Endodermal cell (in vitro differentiated cells): ENCODE data around the gene NAP1L1. TPM values are rescaled to one million over a fixed set of nuclear protein-coding genes. Genes with fewer than 3 reads are reported as not detected.

Experiments
- DNase-seq: peaks from one replicate; pipeline ENCODE4 v3.0.0-alpha.2; 2017
- H3K27ac ChIP-seq: 2 replicates; pipeline ENCODE4 v1.5.1; 2013; ENCODE audit warnings: mild to moderate bottlenecking, low read depth, low read length, moderate library complexity
- H3K27me3 ChIP-seq: 2 replicates; pipeline ENCODE4 v1.6.1; 2013; ENCODE audit warnings: mild to moderate bottlenecking, low read length, moderate library complexity; ENCODE audit not compliant: insufficient read depth, control insufficient read depth, poor library complexity, severe bottlenecking
- H3K36me3 ChIP-seq: 2 replicates; pipeline ENCODE4 v1.7.0; 2013; ENCODE audit warnings: mild to moderate bottlenecking, low read length, moderate library complexity; ENCODE audit not compliant: control insufficient read depth, insufficient read depth
- H3K4me1 ChIP-seq: one replicate; pipeline ENCODE4 v1.7.0; 2013; ENCODE audit warnings: low read length; ENCODE audit not compliant: control insufficient read depth, insufficient read depth
- H3K4me3 ChIP-seq: 2 replicates; pipeline ENCODE4 v1.5.1; 2013; ENCODE audit warnings: mild to moderate bottlenecking, low read length, moderate library complexity
- H3K9ac ChIP-seq: 2 replicates; pipeline ENCODE4 v1.6.1; 2013; ENCODE audit warnings: mild to moderate bottlenecking, low read length, moderate library complexity; ENCODE audit not compliant: poor library complexity, severe bottlenecking; ENCODE audit errors: extremely low read depth
- H3K9me3 ChIP-seq: 2 replicates; pipeline ENCODE4 v1.6.1; 2013; ENCODE audit warnings: mild to moderate bottlenecking, low read length, moderate library complexity; ENCODE audit not compliant: control insufficient read depth
- H3K27ac Mint-ChIP-seq: 2 replicates; pipeline ENCODE4 v1.8.0; 2020; ENCODE audit warnings: mixed read lengths
- H3K27me3 Mint-ChIP-seq: 2 replicates; pipeline ENCODE4 v1.8.0; 2021; ENCODE audit warnings: mild to moderate bottlenecking, mixed read lengths; ENCODE audit not compliant: insufficient read depth
- H3K36me3 Mint-ChIP-seq: 2 replicates; pipeline ENCODE4 v1.8.0; 2020; ENCODE audit warnings: low read depth, mixed read lengths
- H3K4me1 Mint-ChIP-seq: 2 replicates; pipeline ENCODE4 v1.8.0; 2020; ENCODE audit warnings: mixed read lengths
- H3K4me3 Mint-ChIP-seq: 2 replicates; pipeline ENCODE4 v1.8.0; 2020; ENCODE audit warnings: mild to moderate bottlenecking, moderate library complexity, mixed read lengths
- H3K9me3 Mint-ChIP-seq: 2 replicates; pipeline ENCODE4 v1.8.0; 2020; ENCODE audit warnings: mild to moderate bottlenecking, mixed read lengths
- CTCF ChIP-seq: fragments of 200-600 bp; sonication (generic); conservative IDR thresholded peaks from 2 replicates; pipeline ENCODE4 v1.5.0; 2021; ENCODE audit warnings: antibody characterized with exemption, mild to moderate bottlenecking
- WGBS, 2 experiments: methylation state at CpG; one replicate each; pipeline versions ENCODE4 v1.1.5 to v1.1.7; 2013; ENCODE audit warnings: missing lambda C conversion rate in 2 of 2, mixed read lengths in 1 of 2; ENCODE audit not compliant: insufficient coverage in 1 of 2, insufficient read length in 1 of 2; 5-methylcytosine and 5-hydroxymethylcytosine counted together
- total RNA-seq, 2 donors: library from RNA; stranded (reverse); fragmentation: NEBNext Ultra II Directional in 1 of 2; extraction: Animal tissue kit (Norgen Biotek cat#: 25700) in 1 of 2; gene quantifications; 2 replicates in 1 of 2; 3 replicates in 1 of 2; pipeline ENCODE4 v1.2.1, GENCODE V29; 2021

The NAP1L1 gene
- total RNA-seq, 2 donors from 2014 or later, result 711 to 829 TPM

- Histone ChIP-seq H3K4me3 (no peak overlapping the region), H3K4me1 (peaks cover 3% of the 10 kb centered on the region), H3K9ac (no peak overlapping the region), H3K9me3 (no peaks in the 10 kb centered on the region), H3K27me3 (no peaks in the 10 kb centered on the region), H3K27ac (no peak overlapping the region), H3K36me3 (peaks cover 75% of the 10 kb centered on the region)
- TF ChIP-seq CTCF, result no peak
- Mint-ChIP-seq H3K4me3 (no peak overlapping the region), H3K4me1 (peaks cover 37% of the 10 kb centered on the region), H3K36me3 (peaks cover 35% of the 10 kb centered on the region), H3K9me3 (no peaks in the 10 kb centered on the region), H3K27ac (no peak overlapping the region), H3K27me3 (no peaks in the 10 kb centered on the region)
- DNase-seq, result no peak
These were observed 10.9 kb downstream of the NAP1L1 start for GRCh38 chr12:76073561-76073960.

GRCh38 chr12:76072568-76072967, 11.9 kb downstream of the NAP1L1 start:
- 95 to 100% methylated on average over 2 to 3 of the region's 3 CpGs for WGBS, 2 experiments
- H3K9me3 Mint-ChIP-seq, result no peaks in the 10 kb centered on the region
- Histone ChIP-seq H3K36me3 (peaks cover 84% of the 10 kb centered on the region), H3K4me3 (no peak overlapping the region), H3K9ac (no peak overlapping the region), H3K9me3 (no peaks in the 10 kb centered on the region), H3K27ac (no peak overlapping the region), H3K27me3 (no peaks in the 10 kb centered on the region), H3K4me1 (peaks cover 3% of the 10 kb centered on the region)
- no peaks in the 10 kb centered on the region for H3K27me3 Mint-ChIP-seq
- no peak for TF ChIP-seq CTCF
- no peak overlapping the region for H3K4me3 Mint-ChIP-seq
- no peak for DNase-seq
- H3K27ac Mint-ChIP-seq, result no peak overlapping the region
- H3K4me1 Mint-ChIP-seq, result peaks cover 32% of the 10 kb centered on the region
- peaks cover 42% of the 10 kb centered on the region for H3K36me3 Mint-ChIP-seq

GRCh38 chr12:76069339-76069738, 15.1 kb downstream of the NAP1L1 start:
- no peak for DNase-seq
- no peak for TF ChIP-seq CTCF
- Histone ChIP-seq H3K4me3 (no peak overlapping the region), H3K27me3 (no peaks in the 10 kb centered on the region), H3K27ac (no peak overlapping the region), H3K9ac (no peak overlapping the region), H3K36me3 (peaks cover 98% of the 10 kb centered on the region), H3K9me3 (peaks cover 29% of the 10 kb centered on the region), H3K4me1 (peaks cover 3% of the 10 kb centered on the region)
- Mint-ChIP-seq H3K36me3 (peaks cover 74% of the 10 kb centered on the region), H3K27me3 (no peaks in the 10 kb centered on the region), H3K27ac (no peak overlapping the region), H3K4me3 (no peak overlapping the region), H3K9me3 (peaks cover 12% of the 10 kb centered on the region), H3K4me1 (peaks cover 23% of the 10 kb centered on the region)
